ENCODE measurements around the gene LMF1. TPM values are rescaled to one million over a fixed set of nuclear protein-coding genes. Genes with fewer than 3 reads are reported as not detected.

The LMF1 gene
- total and polyA plus RNA-seq, 2 of the 13 experiments (the other 11 are each of a cell fraction or from before 2014, with no cell fraction given), result 6.8 to 8.5 TPM

DNA sequence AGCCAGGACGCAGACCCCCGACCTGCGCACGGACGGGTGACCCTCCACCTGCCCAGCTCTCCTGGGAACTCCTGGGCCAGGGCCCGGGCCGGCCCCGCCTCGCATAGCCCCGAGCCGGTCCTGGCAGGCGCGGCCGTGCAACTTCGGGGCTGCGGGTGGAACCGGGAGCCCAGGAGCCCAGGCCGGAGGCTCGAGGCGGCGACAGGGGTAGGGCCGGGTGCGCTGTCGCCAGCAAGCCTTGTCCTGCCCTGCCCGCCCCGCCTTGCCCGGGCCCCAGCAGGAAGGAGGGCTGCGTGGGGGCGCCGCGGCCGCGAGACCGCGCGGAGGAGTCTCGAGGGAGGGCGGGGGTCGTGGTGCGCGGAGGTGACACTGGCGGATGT, 408 bp downstream of the LMF1 start (continued):
- TF ChIP-seq ZNF646 (CRISPR knock-in tag; IDR thresholded peaks at IDR 0.05) (no peak), HNRNPUL1 (IDR thresholded peaks at IDR 0.05; ENCODE audit: low read depth, low read length) (no peak), ZNF562 (CRISPR knock-in tag; IDR thresholded peaks at IDR 0.05; ENCODE audit: borderline replicate concordance) (no peak), RBFOX2 (IDR thresholded peaks at IDR 0.05; ENCODE audit: low read depth, low read length) (no peak), IRX3 (CRISPR knock-in tag; IDR thresholded peaks at IDR 0.05; ENCODE audit: borderline replicate concordance, low read depth) (no peak), ATAD3A (CRISPR knock-in tag; IDR thresholded peaks at IDR 0.05) (no peak), MED1 (CRISPR knock-in tag; IDR thresholded peaks at IDR 0.05) (no peak), CAMTA2 (CRISPR knock-in tag; IDR thresholded peaks at IDR 0.05; ENCODE audit: borderline replicate concordance) (no peak; the same call in 1 of the 2 replicates), EZH2 (conservative IDR thresholded peaks at IDR 0.05; ENCODE audit: low read depth, low read length) (no peak), ZNF274 (CRISPR knock-in tag; IDR thresholded peaks at IDR 0.05) (peak; percentile 24; the same call in 1 of the 2 replicates), U2AF1 (optimal IDR thresholded peaks at IDR 0.05; ENCODE audit: low read depth, low read length) (no peak), TFDP2 (CRISPR knock-in tag; IDR thresholded peaks at IDR 0.05) (no peak), NR0B2 (CRISPR knock-in tag; IDR thresholded peaks at IDR 0.05) (peak; percentile 37), ZNF138 (CRISPR knock-in tag; IDR thresholded peaks at IDR 0.05; ENCODE audit: low read depth) (no peak), KAT8 (CRISPR knock-in tag; IDR thresholded peaks at IDR 0.05) (no peak), TAF1 (CRISPR knock-in tag; IDR thresholded peaks at IDR 0.05) (no peak), ZNF703 (CRISPR knock-in tag; IDR thresholded peaks at IDR 0.05; ENCODE audit: borderline replicate concordance) (no peak; the same call in 1 of the 2 replicates), THYN1 (CRISPR knock-in tag; IDR thresholded peaks at IDR 0.05; ENCODE audit: borderline replicate concordance, low read depth) (no peak), TAF15 (IDR thresholded peaks at IDR 0.05; ENCODE audit: low read depth, low read length, poor library complexity, severe bottlenecking) (peak; percentile 17)
- TF ChIP-seq, protein P1, sequence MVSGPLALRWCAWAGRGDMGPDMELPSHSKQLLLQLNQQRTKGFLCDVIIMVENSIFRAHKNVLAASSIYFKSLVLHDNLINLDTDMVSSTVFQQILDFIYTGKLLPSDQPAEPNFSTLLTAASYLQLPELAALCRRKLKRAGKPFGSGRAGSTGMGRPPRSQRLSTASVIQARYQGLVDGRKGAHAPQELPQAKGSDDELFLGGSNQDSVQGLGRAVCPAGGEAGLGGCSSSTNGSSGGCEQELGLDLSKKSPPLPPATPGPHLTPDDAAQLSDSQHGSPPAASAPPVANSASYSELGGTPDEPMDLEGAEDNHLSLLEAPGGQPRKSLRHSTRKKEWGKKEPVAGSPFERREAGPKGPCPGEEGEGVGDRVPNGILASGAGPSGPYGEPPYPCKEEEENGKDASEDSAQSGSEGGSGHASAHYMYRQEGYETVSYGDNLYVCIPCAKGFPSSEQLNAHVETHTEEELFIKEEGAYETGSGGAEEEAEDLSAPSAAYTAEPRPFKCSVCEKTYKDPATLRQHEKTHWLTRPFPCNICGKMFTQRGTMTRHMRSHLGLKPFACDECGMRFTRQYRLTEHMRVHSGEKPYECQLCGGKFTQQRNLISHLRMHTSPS (CRISPR knock-in tag; IDR thresholded peaks at IDR 0.05; ENCODE audit: low read depth), result no peak
- TF ChIP-seq, protein P2, sequence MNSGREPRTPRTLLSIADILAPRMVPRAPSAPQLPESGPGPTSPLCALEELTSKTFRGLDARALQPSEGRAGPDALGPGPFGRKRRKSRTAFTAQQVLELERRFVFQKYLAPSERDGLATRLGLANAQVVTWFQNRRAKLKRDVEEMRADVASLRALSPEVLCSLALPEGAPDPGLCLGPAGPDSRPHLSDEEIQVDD (CRISPR knock-in tag; IDR thresholded peaks at IDR 0.05; ENCODE audit: borderline replicate concordance), result no peak

All from HepG2 (cell line).